ENCODE measurements around the gene CDK2AP2.

DNA sequence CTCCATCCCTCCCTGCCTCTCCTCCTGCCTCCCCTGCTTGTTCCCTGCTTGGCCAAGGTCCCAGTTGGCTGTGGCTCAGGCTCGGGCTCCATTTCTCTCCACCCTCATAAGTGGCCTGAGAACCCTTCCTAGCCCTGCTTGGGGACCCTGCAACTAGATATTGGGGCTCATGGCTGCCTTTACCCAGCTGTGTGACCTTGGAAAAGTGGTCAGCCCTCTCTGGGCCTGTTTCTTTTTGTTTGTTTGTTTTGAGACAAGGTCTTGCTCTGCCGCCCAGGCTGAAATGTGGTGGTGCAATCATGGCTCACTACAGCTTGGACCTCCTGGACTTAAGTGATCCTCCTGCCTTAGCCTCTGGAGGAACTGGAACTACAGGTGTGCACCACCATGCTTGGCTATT is 35.6 kb upstream of the CDK2AP2 start:
- TF ChIP-seq GATA3 (IDR thresholded peaks at IDR 0.05; ENCODE audit: low read depth, low read length) (no peak), GATA2 (IDR thresholded peaks at IDR 0.05; ENCODE audit: low read depth, low read length) (no peak)
